Left ventricle myocardium inferior (tissue), 1 donor: ENCODE results near the gene AAK1. TPM values are rescaled to one million over a fixed set of nuclear protein-coding genes. Genes with fewer than 3 reads are reported as not detected.

Source experiments
- DNase-seq: peaks from one replicate; pipeline ENCODE4 v3.0.0-alpha.2; 2020
- H3K27ac ChIP-seq: fragments of 200-600 bp; replicated peaks from 2 replicates; pipeline ENCODE4 v1.8.0; 2021
- H3K27me3 ChIP-seq: fragments of 200-600 bp; 2 replicates; pipeline ENCODE4 v1.8.0; 2021; ENCODE audit warnings: low read depth
- H3K36me3 ChIP-seq: fragments of 200-600 bp; 2 replicates; pipeline ENCODE4 v1.8.0; 2021
- H3K4me1 ChIP-seq: fragments of 200-600 bp; 2 replicates; pipeline ENCODE4 v1.8.0; 2021
- H3K4me3 ChIP-seq: fragments of 200-600 bp; 2 replicates; pipeline ENCODE4 v1.8.0; 2021; ENCODE audit warnings: mild to moderate bottlenecking, moderate library complexity
- H3K9me3 ChIP-seq: fragments of 200-600 bp; replicated peaks from 2 replicates; pipeline ENCODE4 v1.8.0; 2021
- intact Hi-C: fragments of 100-400 bp; cut with micrococcal nuclease; formaldehyde crosslinking; loops from one replicate; pipeline ENCODE4 v1.11.0; 2022
- total RNA-seq: library from RNA; stranded (reverse); fragmentation: NEBNext Ultra II Directional; extraction: Animal tissue kit (Norgen Biotek cat#: 25700); gene quantifications from one replicate; pipeline ENCODE4 v1.2.1, GENCODE V29; 2021
- TF ChIP-seq, protein P1 (sequence below): fragments of 200-600 bp; IDR thresholded peaks from 2 replicates; pipeline ENCODE4 v1.8.0; 2021; ENCODE audit warnings: antibody characterized with exemption, mild to moderate bottlenecking, borderline replicate concordance
- donor health status: DM: no; HTN: yes; CAD: no; lungs with severe emphysema.

Gene AAK1
- total RNA-seq, 1 donor from 2014 or later = 133 TPM

DNA sequence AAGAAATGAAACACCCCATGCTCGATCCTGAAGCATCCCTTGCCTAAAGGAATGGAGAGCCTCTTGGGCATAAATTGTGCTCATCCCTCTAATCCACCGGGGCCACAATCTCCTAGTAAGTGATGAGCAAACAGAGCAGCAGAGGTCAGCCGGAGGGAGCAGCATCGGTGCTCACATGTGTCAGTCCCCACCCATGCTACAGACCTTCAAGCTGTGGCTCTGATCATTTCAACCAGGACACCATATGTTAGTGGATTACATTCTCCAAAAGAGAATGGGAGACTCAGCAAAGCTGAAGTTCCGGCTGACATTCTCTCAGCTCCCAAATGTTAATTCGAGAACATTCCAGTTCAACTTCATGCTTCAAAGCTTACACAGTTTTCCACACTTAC, 75.6 kb downstream of the AAK1 start:
- no peaks in the 10 kb centered on the region for H3K9me3 ChIP-seq
- no peak for DNase-seq
- no peaks in the 10 kb centered on the region for H3K27me3 ChIP-seq
- H3K4me3 ChIP-seq = no peak overlapping the region
- intact Hi-C loops = loop anchor here (10.0 kb wide), 1 partner anchor 77 kb away; the partner anchor contains the start of gene AAK1
- peaks cover 100% of the 10 kb centered on the region for H3K4me1 ChIP-seq
- no peaks in the 10 kb centered on the region for H3K36me3 ChIP-seq
- TF ChIP-seq, protein P1, sequence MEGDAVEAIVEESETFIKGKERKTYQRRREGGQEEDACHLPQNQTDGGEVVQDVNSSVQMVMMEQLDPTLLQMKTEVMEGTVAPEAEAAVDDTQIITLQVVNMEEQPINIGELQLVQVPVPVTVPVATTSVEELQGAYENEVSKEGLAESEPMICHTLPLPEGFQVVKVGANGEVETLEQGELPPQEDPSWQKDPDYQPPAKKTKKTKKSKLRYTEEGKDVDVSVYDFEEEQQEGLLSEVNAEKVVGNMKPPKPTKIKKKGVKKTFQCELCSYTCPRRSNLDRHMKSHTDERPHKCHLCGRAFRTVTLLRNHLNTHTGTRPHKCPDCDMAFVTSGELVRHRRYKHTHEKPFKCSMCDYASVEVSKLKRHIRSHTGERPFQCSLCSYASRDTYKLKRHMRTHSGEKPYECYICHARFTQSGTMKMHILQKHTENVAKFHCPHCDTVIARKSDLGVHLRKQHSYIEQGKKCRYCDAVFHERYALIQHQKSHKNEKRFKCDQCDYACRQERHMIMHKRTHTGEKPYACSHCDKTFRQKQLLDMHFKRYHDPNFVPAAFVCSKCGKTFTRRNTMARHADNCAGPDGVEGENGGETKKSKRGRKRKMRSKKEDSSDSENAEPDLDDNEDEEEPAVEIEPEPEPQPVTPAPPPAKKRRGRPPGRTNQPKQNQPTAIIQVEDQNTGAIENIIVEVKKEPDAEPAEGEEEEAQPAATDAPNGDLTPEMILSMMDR = no peak
- H3K27ac ChIP-seq = peak overlapping the region; percentile 70

DNA sequence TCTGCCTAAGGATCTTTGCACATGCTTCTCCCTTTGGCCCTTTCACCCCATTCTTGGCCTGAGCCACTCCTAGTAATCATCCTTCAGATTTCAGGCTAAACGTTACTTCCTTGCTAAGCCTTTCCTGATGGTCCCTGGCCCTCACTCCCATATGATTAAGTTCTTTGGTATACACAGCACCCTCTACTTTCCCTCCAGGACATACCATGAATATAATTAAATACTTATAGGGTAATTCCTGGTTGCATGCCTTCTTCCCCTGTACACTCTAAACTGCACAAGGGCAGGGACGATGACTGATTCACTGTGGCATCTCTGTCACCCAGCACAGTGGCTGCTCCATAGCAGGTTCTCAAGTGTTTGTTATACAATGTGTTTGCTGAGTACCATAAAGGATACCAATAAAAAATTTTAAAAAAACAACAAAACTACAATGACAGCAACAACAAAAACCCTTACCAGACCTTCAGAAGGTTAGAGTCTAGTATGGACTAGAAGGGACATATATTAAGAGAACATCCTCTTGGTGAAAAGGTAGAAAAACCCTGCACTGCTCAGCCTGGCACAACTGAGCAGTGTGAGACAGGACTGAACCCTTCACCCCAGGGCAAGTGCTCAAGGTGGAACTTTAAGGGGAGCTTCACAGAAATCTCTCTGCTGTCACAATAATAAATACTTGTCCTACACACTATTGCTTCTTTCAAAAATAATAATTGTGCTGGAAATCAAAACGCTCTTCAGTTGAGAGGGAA, 76.2 kb downstream of the AAK1 start:
- intact Hi-C loops = loop anchor here (10.0 kb wide), 1 partner anchor 77 kb away; the partner anchor contains the start of gene AAK1
- no peaks in the 10 kb centered on the region for H3K9me3 ChIP-seq
- H3K36me3 ChIP-seq = no peaks in the 10 kb centered on the region
- TF ChIP-seq, protein P1 = no peak
- H3K27me3 ChIP-seq = no peaks in the 10 kb centered on the region
- peaks cover 98% of the 10 kb centered on the region for H3K4me1 ChIP-seq
- peak overlapping the region; percentile 70 for H3K27ac ChIP-seq
- DNase-seq = no peak
- no peak overlapping the region for H3K4me3 ChIP-seq

DNA sequence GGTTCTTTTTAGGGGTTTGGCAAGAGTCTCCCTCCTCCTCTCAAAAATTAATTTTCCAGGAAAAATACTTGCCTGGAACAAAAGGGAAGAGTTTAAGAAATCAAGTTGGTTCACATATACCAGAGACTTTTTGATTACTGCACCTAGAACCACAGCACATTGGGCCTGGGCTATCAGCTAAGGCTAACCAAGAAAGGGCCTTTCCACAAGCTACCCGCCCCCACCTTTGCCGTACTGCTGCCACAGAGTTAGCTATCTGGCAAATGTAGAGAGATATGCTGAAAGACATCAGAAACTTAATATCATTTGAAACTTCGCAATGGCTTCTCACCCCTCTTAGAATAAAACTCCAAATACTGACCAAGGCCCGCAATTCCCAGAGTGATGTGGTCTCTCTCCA, 76.9 kb downstream of the AAK1 start:
- DNase-seq = no peak
- Histone ChIP-seq H3K9me3 (no peaks in the 10 kb centered on the region), H3K27me3 (no peaks in the 10 kb centered on the region), H3K4me1 (peaks cover 98% of the 10 kb centered on the region), H3K27ac (peak overlapping the region; percentile 70), H3K4me3 (no peak overlapping the region), H3K36me3 (no peaks in the 10 kb centered on the region)
- intact Hi-C loops = loop anchor here (10.0 kb wide), 1 partner anchor 78 kb away; the partner anchor contains the start of gene AAK1
- TF ChIP-seq, protein P1 = no peak

DNA sequence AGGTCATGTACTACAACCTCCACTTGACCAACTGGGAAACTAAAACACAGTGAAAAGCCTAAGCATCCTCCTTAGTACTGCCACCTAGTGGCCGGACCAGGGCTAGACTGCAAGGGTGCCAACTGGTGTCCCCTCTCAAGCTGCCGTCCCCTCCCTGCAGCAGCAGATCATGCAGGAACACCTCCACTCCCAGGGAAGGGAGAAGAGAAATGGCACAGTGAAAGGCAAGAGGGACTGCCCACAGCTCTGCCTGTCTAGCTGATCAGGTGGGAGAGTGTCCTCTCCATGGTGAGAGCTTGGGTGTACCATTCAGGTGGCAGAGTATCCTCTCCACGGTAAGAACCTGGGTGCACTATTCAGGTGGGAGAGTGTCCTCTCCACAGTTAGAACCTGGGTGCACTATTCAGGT, 78.1 kb downstream of the AAK1 start:
- intact Hi-C loops = loop anchor here (10.0 kb wide), 1 partner anchor 79 kb away; the partner anchor contains the start of gene AAK1
- DNase-seq = peak; percentile 51

DNA sequence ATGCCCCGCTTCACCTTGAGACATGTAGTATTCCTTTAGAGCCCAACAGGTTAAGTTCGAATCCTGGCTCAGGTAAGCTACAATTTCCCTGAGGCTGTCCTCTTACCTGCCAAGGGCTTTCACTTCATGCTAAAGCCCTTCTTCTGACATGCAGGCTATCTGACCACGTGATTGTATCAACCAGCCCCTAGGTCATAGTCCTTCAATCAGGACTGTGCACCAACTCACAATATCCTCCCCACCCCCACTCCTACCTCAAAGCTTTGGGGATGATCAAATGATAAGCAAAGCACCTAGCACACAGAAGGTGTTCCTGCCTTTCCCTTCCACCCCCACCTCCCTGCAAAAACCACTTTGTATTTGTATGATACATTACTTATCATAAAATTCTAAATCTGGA, 78.9 kb downstream of the AAK1 start:
- H3K9me3 ChIP-seq = no peaks in the 10 kb centered on the region
- intact Hi-C loops = loop anchor here (10.0 kb wide), 1 partner anchor 80 kb away; the partner anchor contains the start of gene AAK1
- no peaks in the 10 kb centered on the region for H3K27me3 ChIP-seq
- no peak for DNase-seq
- peak overlapping the region; percentile 27 for H3K27ac ChIP-seq
- peaks cover 96% of the 10 kb centered on the region for H3K4me1 ChIP-seq
- H3K36me3 ChIP-seq = no peaks in the 10 kb centered on the region
- TF ChIP-seq, protein P1 = no peak
- no peak overlapping the region for H3K4me3 ChIP-seq

More for the DNA sequence above, 78.1 kb downstream of the AAK1 start:
- TF ChIP-seq, protein P1 = peak; percentile 79
- Histone ChIP-seq H3K27ac (peak overlapping the region; percentile 70), H3K4me3 (no peak overlapping the region), H3K27me3 (no peaks in the 10 kb centered on the region), H3K9me3 (no peaks in the 10 kb centered on the region), H3K36me3 (no peaks in the 10 kb centered on the region), H3K4me1 (peaks cover 96% of the 10 kb centered on the region)
